HL-60 (cell line): ENCODE data around the gene RNF222.

ENCODE experiments used
- DNase-seq, 2 experiments: peaks; one replicate each; pipeline ENCODE4 v3.0.0-alpha.2; 2010 to 2020; ENCODE audit warnings: low read depth in 1 of 2, low spot score in 1 of 2
- H3K27ac ChIP-seq: fragments of 250-450 bp; sonication (Bioruptor Pico); replicated peaks from 2 replicates; pipeline ENCODE4 v1.5.1; 2020; ENCODE audit warnings: mild to moderate bottlenecking, moderate library complexity
- H3K27me3 ChIP-seq: fragments of 250-450 bp; sonication (Bioruptor Pico); 2 replicates; pipeline ENCODE4 v1.5.1; 2021; ENCODE audit warnings: mild to moderate bottlenecking, moderate library complexity; ENCODE audit not compliant: insufficient read depth, poor library complexity, severe bottlenecking
- H3K4me3 ChIP-seq: replicated peaks from 2 replicates; pipeline ENCODE4 v1.5.1; 2011; ENCODE audit warnings: mild to moderate bottlenecking, control low read depth, low read length; ENCODE audit not compliant: insufficient read depth
- GABPA ChIP-seq: IDR thresholded peaks from 2 replicates; pipeline ENCODE4 v1.6.1; 2012; ENCODE audit warnings: low read depth
- POLR2AphosphoS5 ChIP-seq: IDR thresholded peaks from 2 replicates; pipeline ENCODE4 v1.6.1; 2012; ENCODE audit warnings: low read depth
- SPI1 ChIP-seq: IDR thresholded peaks from 2 replicates; pipeline ENCODE4 v1.6.1; 2012; ENCODE audit warnings: low read depth, mild to moderate bottlenecking, borderline replicate concordance
- TF ChIP-seq, protein P1 (sequence below): IDR thresholded peaks from 2 replicates; pipeline ENCODE4 v1.6.1; 2012; ENCODE audit warnings: low read depth; ENCODE audit not compliant: insufficient replicate concordance
- TF ChIP-seq, protein P2 (sequence below): IDR thresholded peaks from one replicate; pipeline ENCODE4 v1.5.1; 2011; ENCODE audit warnings: low read length, control low read depth, inconsistent platforms; ENCODE audit not compliant: insufficient read depth

RNF222 gene

DNA sequence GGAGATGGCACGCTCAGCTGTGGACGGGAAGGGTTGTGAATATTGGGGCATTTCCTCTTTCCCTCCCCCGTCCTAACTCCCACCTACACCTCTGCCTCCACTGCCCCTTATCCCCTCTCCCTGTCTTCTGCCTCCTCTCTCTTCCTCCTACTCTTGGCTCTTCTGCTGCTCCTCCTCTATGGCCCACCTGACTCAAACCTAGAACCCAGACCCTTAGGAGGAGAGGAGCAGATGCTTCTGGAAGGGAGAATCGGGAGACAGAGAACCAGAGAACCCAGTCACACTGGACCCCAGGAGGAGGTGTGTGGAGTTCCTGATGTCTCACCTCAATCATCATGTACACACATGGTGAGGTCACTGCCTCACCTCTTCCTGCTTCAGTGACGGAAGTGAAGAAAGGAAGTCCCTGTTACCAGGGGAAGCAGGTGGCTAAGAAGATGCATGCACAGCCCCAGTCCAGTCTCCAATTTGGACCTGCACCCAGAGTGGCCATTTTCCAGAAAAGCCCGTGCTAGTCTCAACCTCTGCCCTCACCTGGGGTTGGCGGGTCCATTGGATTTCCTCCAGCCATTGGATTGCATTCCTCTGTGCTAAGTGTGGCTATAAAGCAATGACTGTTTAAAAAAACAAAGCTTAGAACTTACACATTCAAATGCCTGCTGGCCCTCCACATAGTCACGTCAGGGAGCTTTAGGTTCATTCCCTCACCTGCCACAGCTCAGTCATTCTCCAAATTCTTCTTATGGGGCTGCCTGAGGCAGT, 4.0 kb downstream of the RNF222 start:
- no peak overlapping the region for H3K27ac ChIP-seq
- DNase-seq = peak in 1 of 2 experiments; percentile 29
- H3K27me3 ChIP-seq = no peaks in the 10 kb centered on the region
- TF ChIP-seq, protein P1, sequence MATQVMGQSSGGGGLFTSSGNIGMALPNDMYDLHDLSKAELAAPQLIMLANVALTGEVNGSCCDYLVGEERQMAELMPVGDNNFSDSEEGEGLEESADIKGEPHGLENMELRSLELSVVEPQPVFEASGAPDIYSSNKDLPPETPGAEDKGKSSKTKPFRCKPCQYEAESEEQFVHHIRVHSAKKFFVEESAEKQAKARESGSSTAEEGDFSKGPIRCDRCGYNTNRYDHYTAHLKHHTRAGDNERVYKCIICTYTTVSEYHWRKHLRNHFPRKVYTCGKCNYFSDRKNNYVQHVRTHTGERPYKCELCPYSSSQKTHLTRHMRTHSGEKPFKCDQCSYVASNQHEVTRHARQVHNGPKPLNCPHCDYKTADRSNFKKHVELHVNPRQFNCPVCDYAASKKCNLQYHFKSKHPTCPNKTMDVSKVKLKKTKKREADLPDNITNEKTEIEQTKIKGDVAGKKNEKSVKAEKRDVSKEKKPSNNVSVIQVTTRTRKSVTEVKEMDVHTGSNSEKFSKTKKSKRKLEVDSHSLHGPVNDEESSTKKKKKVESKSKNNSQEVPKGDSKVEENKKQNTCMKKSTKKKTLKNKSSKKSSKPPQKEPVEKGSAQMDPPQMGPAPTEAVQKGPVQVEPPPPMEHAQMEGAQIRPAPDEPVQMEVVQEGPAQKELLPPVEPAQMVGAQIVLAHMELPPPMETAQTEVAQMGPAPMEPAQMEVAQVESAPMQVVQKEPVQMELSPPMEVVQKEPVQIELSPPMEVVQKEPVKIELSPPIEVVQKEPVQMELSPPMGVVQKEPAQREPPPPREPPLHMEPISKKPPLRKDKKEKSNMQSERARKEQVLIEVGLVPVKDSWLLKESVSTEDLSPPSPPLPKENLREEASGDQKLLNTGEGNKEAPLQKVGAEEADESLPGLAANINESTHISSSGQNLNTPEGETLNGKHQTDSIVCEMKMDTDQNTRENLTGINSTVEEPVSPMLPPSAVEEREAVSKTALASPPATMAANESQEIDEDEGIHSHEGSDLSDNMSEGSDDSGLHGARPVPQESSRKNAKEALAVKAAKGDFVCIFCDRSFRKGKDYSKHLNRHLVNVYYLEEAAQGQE = no peak
- TF ChIP-seq SPI1 (peak; percentile 5; the same call in 1 of the 2 replicates), GABPA (no peak), POLR2AphosphoS5 (no peak)
- no peak overlapping the region for H3K4me3 ChIP-seq

GRCh38 chr17:8392674-8393469, 4.8 kb downstream of the RNF222 start:
- no peak overlapping the region for H3K27ac ChIP-seq
- DNase-seq = no peak
- H3K4me3 ChIP-seq = no peak overlapping the region
- no peak for TF ChIP-seq GABPA
- TF ChIP-seq, protein P2, sequence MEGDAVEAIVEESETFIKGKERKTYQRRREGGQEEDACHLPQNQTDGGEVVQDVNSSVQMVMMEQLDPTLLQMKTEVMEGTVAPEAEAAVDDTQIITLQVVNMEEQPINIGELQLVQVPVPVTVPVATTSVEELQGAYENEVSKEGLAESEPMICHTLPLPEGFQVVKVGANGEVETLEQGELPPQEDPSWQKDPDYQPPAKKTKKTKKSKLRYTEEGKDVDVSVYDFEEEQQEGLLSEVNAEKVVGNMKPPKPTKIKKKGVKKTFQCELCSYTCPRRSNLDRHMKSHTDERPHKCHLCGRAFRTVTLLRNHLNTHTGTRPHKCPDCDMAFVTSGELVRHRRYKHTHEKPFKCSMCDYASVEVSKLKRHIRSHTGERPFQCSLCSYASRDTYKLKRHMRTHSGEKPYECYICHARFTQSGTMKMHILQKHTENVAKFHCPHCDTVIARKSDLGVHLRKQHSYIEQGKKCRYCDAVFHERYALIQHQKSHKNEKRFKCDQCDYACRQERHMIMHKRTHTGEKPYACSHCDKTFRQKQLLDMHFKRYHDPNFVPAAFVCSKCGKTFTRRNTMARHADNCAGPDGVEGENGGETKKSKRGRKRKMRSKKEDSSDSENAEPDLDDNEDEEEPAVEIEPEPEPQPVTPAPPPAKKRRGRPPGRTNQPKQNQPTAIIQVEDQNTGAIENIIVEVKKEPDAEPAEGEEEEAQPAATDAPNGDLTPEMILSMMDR = no peak
- no peak for TF ChIP-seq POLR2AphosphoS5
- TF ChIP-seq SPI1 = no peak
- TF ChIP-seq, protein P1 = no peak
- H3K27me3 ChIP-seq = no peaks in the 10 kb centered on the region

DNA sequence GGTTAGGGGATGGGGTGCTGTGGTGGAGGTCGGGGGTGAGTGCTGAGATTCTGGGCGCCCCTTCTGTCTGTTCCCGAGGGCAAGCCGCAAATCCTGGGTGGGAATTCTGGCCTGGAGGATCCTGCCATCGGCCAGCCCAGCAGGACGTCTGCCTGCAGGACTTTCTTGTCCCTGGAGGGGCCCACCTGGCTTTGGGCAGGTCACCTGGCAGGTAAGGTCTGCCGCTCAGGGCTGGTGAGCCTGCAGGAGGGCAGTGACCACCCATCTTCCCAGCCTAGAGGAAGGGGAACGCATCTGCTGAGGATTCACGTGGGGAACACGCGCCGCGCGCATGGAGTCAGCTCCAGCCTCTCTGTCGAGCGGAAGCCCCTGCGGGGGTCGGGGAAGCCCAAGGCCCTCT, 5.4 kb downstream of the RNF222 start:
- Histone ChIP-seq H3K27ac (no peak overlapping the region), H3K4me3 (no peak overlapping the region), H3K27me3 (no peaks in the 10 kb centered on the region)
- TF ChIP-seq, protein P1 = no peak
- TF ChIP-seq SPI1 = no peak
- TF ChIP-seq, protein P2 = no peak
- TF ChIP-seq POLR2AphosphoS5 = no peak
- DNase-seq = no peak
